ENCODE measurements around the gene KCNMA1.

- TF ChIP-seq PBX3 (IDR thresholded peaks at IDR 0.05) (no peak), CTCF (IDR thresholded peaks at IDR 0.05) (no peak), MAX (IDR thresholded peaks at IDR 0.05; ENCODE audit: low read depth) (no peak), USF2 (IDR thresholded peaks at IDR 0.05; ENCODE audit: borderline replicate concordance, low read depth, low read length) (no peak), SMC3 (IDR thresholded peaks at IDR 0.05; ENCODE audit: low read depth, low read length) (no peak), POLR2AphosphoS5 (IDR thresholded peaks at IDR 0.05; ENCODE audit: low read depth, low read length) (no peak), REST (IDR thresholded peaks at IDR 0.05; ENCODE audit: low read depth, low read length) (no peak), EP300 (IDR thresholded peaks at IDR 0.05; ENCODE audit: borderline replicate concordance in 1 of 2, low read depth in 1 of 2, low read length in 1 of 2) (no peak), NFIC (IDR thresholded peaks at IDR 0.05; ENCODE audit: borderline replicate concordance) (no peak), ZBTB33 (IDR thresholded peaks at IDR 0.05; ENCODE audit: borderline replicate concordance, low read depth) (no peak), MXI1 (IDR thresholded peaks at IDR 0.05; ENCODE audit: low read depth, low read length) (no peak), NRF1 (IDR thresholded peaks at IDR 0.05; ENCODE audit: low read depth, low read length) (no peak)
Measured at GRCh38 chr10:77106676-77107075, 530.9 kb downstream of the KCNMA1 start.

Data from SK-N-SH (cell line).